K562 (cell line): ENCODE measurements around the gene MFSD11. TPM values are rescaled to one million over a fixed set of nuclear protein-coding genes. Genes with fewer than 3 reads are reported as not detected.

ENCODE experiments used
- FOXP1 ChIP-seq: sonication (generic); formaldehyde crosslinking; IDR thresholded peaks from 2 replicates; pipeline ENCODE4 v1.8.0; 2022; ENCODE audit warnings: mild to moderate bottlenecking, missing genetic modification reagents
- HMG20B ChIP-seq: fragments of 250-450 bp; sonication (Bioruptor Pico); IDR thresholded peaks from 2 replicates; pipeline ENCODE4 v1.5.0; 2021; ENCODE audit warnings: mild to moderate bottlenecking
- ZNF197 ChIP-seq: fragments of 200-800 bp; sonication (Bioruptor generic); IDR thresholded peaks from 2 replicates; pipeline ENCODE4 v1.6.1; 2016; ENCODE audit warnings: low read depth, missing genetic modification characterization, missing compliant biosample characterization
- polyA plus RNA-seq, 8 experiments: library from polyadenylated mRNA; depleted of rRNA in 4 of 8; stranded (reverse) in 5 of 8; unstranded in 3 of 8; fragments of >200 nt; fragmentation: Nextera tagmentation in 2 of 8; fragmentation: Illumina TruSeq in 1 of 8; extraction: Ambion mirVana in 2 of 8; extraction: Trizol in 1 of 8; gene quantifications; 2 replicates each; pipeline versions ENCODE4 v1.2.1 to v1.2.3, GENCODE V29; 2011 to 2014; ENCODE audit warnings: inconsistent platforms in 1 of 8, missing spikeins in 1 of 8
- total RNA-seq, 7 experiments: library from RNA; depleted of rRNA in 6 of 7; stranded (reverse); fragments of >200 nt in 6 of 7; fragmentation: Illumina TruSeq in 2 of 7; extraction: Trizol in 2 of 7; gene quantifications; 2 replicates each; pipeline versions ENCODE4 v1.2.1 to v1.2.3, GENCODE V29; 2011 to 2021; ENCODE audit warnings: low replicate concordance in 1 of 7
- TF ChIP-seq, protein P1 (sequence below), 2 experiments: fragments of 450-650 bp; conservative IDR thresholded peaks; 2 replicates each; pipeline ENCODE4 v1.6.1; 2017; ENCODE audit warnings: mild to moderate bottlenecking in 2 of 2, moderate library complexity in 2 of 2
- TF ChIP-seq, protein P2 (sequence below): IDR thresholded peaks from 2 replicates; pipeline ENCODE4 v1.6.1; 2011; ENCODE audit warnings: borderline replicate concordance, low read depth, mild to moderate bottlenecking, moderate library complexity, low read length; ENCODE audit not compliant: insufficient read depth, poor library complexity, severe bottlenecking
- TF ChIP-seq, protein P3 (sequence below): fragments of 450-650 bp; IDR thresholded peaks from 2 replicates; pipeline ENCODE4 v1.6.1; 2016; ENCODE audit warnings: antibody characterized with exemption
- TF ChIP-seq, protein P4 (sequence below), 3 experiments: fragments of 200-800 bp in 1 of 3; sonication (Bioruptor generic) in 1 of 3; sonication (generic) in 1 of 3; formaldehyde crosslinking in 1 of 3; IDR thresholded peaks; 2 replicates each; pipeline versions ENCODE4 v1.6.1 to v1.8.0; 2016 to 2022; ENCODE audit warnings: mild to moderate bottlenecking in 2 of 3, missing compliant biosample characterization in 2 of 3, missing genetic modification characterization in 2 of 3, missing genetic modification reagents in 1 of 3
- TF ChIP-seq, protein P5 (sequence below): sonication (generic); formaldehyde crosslinking; IDR thresholded peaks from 2 replicates; pipeline ENCODE4 v1.8.0; 2022; ENCODE audit warnings: mild to moderate bottlenecking, missing genetic modification reagents
- TF ChIP-seq, protein P6 (sequence below), 2 experiments: fragments of 450-650 bp; IDR thresholded peaks; 2 replicates each; pipeline ENCODE4 v1.6.1; 2018; ENCODE audit warnings: mild to moderate bottlenecking in 2 of 2, low read depth in 1 of 2; ENCODE audit not compliant: partially characterized antibody in 2 of 2
- TF ChIP-seq, protein P7 (sequence below): fragments of 250-450 bp; sonication (Bioruptor Pico); IDR thresholded peaks from 2 replicates; pipeline ENCODE4 v1.4.0; 2020; ENCODE audit warnings: mild to moderate bottlenecking, moderate library complexity

Gene MFSD11
- total and polyA plus RNA-seq, 9 of the 15 experiments (the other 6 are each of a cell fraction or from before 2014, with no cell fraction given) = 14.4 to 24.5 (median 19.9) TPM

DNA sequence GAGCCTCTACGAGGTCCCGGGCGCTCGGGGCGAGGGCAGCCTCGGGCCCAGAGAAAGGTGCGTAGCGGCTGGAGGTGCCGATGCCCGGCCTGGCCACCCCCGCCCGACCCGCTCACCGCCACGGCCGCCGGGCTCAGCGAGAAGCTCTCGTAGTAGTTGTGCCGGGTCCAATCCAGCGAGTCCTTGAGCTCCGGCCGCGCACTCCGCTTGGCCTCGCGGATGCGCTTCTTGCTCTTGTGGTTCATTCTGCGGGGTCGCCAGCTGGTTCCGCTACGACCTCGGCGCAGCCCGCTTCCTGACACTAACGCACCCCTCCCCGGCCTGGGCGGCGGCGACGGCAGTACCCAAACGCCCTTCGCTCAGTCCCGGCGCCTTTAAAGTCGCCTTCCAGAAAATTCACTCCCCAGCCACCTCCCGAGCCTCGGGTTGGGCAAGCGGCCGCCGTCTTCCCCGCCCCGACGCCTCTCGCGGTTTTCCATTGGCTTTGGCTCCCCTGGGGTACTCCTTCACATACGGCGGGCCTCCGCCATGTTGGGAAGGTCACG, 11.6 kb upstream of the MFSD11 start, which contains the start of gene JMJD6 (continued):
- no peak for TF ChIP-seq ZNF197 (CRISPR knock-in tag)
- TF ChIP-seq HMG20B = no peak
- TF ChIP-seq FOXP1 (CRISPR knock-in tag) = no peak
- TF ChIP-seq, protein P1, sequence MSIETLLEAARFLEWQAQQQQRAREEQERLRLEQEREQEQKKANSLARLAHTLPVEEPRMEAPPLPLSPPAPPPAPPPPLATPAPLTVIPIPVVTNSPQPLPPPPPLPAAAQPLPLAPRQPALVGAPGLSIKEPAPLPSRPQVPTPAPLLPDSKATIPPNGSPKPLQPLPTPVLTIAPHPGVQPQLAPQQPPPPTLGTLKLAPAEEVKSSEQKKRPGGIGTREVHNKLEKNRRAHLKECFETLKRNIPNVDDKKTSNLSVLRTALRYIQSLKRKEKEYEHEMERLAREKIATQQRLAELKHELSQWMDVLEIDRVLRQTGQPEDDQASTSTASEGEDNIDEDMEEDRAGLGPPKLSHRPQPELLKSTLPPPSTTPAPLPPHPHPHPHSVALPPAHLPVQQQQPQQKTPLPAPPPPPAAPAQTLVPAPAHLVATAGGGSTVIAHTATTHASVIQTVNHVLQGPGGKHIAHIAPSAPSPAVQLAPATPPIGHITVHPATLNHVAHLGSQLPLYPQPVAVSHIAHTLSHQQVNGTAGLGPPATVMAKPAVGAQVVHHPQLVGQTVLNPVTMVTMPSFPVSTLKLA (conservative IDR thresholded peaks at IDR 0.05) = no peak
- TF ChIP-seq, protein P2, sequence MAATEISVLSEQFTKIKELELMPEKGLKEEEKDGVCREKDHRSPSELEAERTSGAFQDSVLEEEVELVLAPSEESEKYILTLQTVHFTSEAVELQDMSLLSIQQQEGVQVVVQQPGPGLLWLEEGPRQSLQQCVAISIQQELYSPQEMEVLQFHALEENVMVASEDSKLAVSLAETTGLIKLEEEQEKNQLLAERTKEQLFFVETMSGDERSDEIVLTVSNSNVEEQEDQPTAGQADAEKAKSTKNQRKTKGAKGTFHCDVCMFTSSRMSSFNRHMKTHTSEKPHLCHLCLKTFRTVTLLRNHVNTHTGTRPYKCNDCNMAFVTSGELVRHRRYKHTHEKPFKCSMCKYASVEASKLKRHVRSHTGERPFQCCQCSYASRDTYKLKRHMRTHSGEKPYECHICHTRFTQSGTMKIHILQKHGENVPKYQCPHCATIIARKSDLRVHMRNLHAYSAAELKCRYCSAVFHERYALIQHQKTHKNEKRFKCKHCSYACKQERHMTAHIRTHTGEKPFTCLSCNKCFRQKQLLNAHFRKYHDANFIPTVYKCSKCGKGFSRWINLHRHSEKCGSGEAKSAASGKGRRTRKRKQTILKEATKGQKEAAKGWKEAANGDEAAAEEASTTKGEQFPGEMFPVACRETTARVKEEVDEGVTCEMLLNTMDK = no peak
- TF ChIP-seq, protein P3, sequence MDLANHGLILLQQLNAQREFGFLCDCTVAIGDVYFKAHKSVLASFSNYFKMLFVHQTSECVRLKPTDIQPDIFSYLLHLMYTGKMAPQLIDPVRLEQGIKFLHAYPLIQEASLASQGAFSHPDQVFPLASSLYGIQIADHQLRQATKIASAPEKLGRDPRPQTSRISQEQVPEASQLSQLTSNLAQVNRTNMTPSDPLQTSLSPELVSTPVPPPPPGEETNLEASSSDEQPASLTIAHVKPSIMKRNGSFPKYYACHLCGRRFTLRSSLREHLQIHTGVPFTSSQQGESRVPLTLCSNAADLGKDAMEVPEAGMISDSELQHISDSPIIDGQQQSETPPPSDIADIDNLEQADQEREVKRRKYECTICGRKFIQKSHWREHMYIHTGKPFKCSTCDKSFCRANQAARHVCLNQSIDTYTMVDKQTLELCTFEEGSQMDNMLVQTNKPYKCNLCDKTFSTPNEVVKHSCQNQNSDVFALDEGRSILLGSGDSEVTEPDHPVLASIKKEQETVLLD = no peak
- TF ChIP-seq, protein P4, sequence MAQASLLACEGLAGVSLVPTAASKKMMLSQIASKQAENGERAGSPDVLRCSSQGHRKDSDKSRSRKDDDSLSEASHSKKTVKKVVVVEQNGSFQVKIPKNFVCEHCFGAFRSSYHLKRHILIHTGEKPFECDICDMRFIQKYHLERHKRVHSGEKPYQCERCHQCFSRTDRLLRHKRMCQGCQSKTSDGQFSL (CRISPR knock-in tag; IDR thresholded peaks at IDR 0.05) = no peak
- TF ChIP-seq, protein P4 (tag; IDR thresholded peaks at IDR 0.05) = no peak
- TF ChIP-seq, protein P5, sequence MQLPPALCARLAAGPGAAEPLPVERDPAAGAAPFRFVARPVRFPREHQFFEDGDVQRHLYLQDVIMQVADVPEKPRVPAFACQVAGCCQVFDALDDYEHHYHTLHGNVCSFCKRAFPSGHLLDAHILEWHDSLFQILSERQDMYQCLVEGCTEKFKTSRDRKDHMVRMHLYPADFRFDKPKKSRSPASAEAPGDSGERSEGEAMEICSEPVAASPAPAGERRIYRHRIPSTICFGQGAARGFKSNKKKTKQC (CRISPR knock-in tag) = 0 out of 2 replicates have a peak, but pooled peaks have one; percentile 51
- TF ChIP-seq, protein P6, sequence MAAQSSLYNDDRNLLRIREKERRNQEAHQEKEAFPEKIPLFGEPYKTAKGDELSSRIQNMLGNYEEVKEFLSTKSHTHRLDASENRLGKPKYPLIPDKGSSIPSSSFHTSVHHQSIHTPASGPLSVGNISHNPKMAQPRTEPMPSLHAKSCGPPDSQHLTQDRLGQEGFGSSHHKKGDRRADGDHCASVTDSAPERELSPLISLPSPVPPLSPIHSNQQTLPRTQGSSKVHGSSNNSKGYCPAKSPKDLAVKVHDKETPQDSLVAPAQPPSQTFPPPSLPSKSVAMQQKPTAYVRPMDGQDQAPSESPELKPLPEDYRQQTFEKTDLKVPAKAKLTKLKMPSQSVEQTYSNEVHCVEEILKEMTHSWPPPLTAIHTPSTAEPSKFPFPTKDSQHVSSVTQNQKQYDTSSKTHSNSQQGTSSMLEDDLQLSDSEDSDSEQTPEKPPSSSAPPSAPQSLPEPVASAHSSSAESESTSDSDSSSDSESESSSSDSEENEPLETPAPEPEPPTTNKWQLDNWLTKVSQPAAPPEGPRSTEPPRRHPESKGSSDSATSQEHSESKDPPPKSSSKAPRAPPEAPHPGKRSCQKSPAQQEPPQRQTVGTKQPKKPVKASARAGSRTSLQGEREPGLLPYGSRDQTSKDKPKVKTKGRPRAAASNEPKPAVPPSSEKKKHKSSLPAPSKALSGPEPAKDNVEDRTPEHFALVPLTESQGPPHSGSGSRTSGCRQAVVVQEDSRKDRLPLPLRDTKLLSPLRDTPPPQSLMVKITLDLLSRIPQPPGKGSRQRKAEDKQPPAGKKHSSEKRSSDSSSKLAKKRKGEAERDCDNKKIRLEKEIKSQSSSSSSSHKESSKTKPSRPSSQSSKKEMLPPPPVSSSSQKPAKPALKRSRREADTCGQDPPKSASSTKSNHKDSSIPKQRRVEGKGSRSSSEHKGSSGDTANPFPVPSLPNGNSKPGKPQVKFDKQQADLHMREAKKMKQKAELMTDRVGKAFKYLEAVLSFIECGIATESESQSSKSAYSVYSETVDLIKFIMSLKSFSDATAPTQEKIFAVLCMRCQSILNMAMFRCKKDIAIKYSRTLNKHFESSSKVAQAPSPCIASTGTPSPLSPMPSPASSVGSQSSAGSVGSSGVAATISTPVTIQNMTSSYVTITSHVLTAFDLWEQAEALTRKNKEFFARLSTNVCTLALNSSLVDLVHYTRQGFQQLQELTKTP (IDR thresholded peaks at IDR 0.05; ENCODE audit: low read depth in 1 of 2, partially characterized antibody in 2 of 2) = no peak
- TF ChIP-seq, protein P7, sequence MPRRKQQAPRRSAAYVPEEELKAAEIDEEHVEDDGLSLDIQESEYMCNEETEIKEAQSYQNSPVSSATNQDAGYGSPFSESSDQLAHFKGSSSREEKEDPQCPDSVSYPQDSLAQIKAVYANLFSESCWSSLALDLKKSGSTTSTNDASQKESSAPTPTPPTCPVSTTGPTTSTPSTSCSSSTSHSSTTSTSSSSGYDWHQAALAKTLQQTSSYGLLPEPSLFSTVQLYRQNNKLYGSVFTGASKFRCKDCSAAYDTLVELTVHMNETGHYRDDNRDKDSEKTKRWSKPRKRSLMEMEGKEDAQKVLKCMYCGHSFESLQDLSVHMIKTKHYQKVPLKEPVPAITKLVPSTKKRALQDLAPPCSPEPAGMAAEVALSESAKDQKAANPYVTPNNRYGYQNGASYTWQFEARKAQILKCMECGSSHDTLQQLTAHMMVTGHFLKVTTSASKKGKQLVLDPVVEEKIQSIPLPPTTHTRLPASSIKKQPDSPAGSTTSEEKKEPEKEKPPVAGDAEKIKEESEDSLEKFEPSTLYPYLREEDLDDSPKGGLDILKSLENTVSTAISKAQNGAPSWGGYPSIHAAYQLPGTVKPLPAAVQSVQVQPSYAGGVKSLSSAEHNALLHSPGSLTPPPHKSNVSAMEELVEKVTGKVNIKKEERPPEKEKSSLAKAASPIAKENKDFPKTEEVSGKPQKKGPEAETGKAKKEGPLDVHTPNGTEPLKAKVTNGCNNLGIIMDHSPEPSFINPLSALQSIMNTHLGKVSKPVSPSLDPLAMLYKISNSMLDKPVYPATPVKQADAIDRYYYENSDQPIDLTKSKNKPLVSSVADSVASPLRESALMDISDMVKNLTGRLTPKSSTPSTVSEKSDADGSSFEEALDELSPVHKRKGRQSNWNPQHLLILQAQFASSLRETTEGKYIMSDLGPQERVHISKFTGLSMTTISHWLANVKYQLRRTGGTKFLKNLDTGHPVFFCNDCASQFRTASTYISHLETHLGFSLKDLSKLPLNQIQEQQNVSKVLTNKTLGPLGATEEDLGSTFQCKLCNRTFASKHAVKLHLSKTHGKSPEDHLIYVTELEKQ (CRISPR knock-in tag) = no peak
